Colon (tissue), 2 donors: ENCODE measurements around the gene SNRPD3.
"Not testable (repeated sequence)": the region's sequence is repeated elsewhere in the genome, so short reads cannot be mapped to it uniquely, and the experiment has no call there.

Experiments used
- FAIRE-seq: peaks from 2 replicates; lab custom pipeline; 2012; peaks lifted over from hg19 to GRCh38; lab: Jason Lieb, UNC
- donor health status: control.
- donor health status: control.

SNRPD3 gene

GRCh38 chr22:24592058-24592850 lies 36.5 kb downstream of the SNRPD3 start:
- FAIRE-seq: no peak

DNA sequence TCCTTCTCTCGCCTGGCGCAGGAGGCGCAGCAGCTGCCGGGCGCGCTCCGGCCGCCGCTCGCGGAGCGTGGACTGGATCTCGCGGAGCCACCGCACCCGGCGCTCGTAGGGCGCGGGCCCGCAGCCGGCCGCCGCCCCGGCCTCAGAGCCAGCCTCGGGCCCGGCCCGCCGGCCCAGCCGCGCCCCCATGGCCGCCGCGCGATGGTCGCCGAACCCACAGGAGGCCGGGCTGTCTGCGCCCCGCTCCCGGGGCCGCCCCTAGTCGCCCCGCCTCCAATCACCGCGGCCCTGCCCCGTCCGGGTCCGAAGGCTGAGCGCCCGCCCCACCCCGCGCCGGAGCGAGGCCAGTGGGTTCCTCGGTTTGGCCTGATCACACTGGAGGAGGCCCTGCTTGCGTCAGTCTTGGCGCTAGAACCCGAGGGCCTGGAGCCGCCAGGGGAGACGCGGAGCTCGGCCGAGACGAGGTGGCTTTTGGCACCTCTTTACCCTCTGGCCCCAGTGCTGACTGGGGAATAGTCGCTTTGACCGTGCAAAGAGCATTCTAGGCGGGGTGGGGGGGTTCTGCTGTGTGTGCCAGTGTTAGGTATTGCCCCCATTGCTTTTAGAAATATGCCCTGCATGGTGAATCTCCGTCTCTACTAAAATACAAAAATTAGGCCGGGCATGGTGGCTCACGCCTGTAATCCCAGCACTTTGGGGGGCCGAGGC lies 37.2 kb downstream of the SNRPD3 start, which contains the start of gene LRRC75B:
Gene LRRC75B, minus strand, starts transcription at position 223 of the 708 bp plus-strand sequence. Its CDS starts 34 bp downstream, at position 189.
- no peak for FAIRE-seq

DNA sequence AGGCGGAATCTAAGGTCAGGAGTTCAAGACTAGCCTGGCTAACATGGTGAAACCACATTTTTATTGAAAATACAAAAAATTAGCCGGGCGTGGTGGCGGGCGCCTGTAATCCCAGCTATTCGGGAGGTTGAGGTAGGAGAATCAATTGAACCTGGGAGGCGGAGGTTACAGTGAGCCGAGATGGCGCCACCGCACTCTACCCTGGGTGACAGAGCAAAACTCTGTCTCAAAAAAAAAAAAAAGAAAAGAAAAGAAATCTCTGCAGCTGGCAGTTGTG lies 37.7 kb downstream of the SNRPD3 start:
- not testable (repeated sequence) for FAIRE-seq

DNA sequence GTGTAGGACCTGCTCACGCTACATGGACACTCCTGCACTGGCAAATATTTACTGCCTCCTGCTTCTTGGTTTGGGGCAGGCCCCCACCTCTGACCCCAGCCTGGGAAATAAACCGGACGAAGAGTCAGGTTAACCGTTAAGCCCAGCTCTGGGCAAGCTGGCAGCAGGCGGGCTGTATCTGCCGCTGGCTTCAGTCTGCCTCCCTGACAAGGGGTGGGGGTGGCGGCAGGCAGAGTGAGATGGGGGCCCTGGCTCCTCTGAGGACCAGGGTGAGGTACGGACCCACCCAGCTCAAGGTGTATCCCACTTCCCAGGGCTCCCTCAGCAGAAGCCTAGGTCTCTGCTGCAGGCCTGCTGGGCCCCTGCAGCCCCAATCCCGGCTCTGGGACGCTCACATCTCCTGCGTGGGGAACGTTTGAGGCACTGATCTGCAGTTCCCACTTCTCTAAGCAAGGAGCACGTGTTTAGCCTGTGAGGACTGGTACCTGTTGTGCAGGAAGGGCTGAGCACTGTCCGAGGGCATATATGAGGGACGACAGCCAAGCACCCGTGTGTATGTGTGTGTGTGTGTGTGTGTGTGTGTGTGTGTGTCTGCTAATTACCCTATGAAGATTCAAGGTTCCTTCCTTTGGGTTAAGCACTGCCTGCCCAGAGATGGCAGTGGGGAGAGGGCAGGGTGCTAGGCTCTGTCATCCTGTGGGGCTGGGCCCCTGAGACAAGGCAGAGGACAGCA lies 38.2 kb downstream of the SNRPD3 start:
- no peak for FAIRE-seq

GRCh38 chr22:24594569-24595120 lies 38.8 kb downstream of the SNRPD3 start:
- FAIRE-seq: no peak

GRCh38 chr22:24595228-24595627 lies 39.4 kb downstream of the SNRPD3 start:
- FAIRE-seq: no peak

- FAIRE-seq: no peak
Measured at GRCh38 chr22:24595863-24596262, 40.1 kb downstream of the SNRPD3 start.

DNA sequence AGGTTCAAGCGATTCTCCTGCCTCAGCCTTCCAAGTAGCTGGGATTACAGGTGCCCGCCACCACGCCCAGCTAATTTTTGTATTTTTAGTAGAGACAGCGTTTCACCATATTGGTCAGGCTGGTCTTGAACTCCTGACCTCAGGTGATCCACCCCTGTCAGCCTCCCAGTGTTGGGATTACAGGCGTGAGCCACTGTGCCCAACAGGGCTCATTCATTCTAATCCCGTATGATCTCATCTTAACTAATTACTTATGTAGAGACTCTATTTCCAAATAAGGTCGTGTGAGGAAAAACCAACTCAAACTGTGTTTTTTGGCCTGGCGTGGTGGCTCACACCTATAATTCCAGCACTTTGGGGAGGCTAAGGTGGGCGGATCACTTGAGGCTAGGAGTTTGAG lies 41.3 kb downstream of the SNRPD3 start:
- not testable (repeated sequence) for FAIRE-seq

DNA sequence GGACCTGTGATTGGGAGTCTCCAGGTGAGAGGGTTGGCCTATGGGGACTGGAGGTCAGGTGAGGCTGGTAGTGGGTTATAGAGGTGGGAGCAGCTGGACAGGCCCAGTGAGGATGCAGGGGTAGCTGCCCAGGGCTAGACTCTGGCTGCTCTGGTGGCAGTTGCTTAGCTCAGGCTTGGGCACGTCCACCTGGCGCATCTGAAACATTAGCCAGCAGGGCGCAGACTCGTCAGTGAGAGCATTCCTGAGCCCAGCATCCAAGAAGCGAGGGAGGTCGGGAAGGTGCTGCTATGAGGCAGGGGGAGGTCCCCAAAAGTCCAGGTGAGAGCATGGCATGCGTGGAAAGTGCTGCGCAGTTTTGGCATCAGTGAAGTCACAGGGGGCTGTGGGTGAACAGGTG lies 43.7 kb downstream of the SNRPD3 start:
- no peak for FAIRE-seq

GRCh38 chr22:24599958-24600715 lies 44.3 kb downstream of the SNRPD3 start:
- not testable (repeated sequence) for FAIRE-seq

DNA sequence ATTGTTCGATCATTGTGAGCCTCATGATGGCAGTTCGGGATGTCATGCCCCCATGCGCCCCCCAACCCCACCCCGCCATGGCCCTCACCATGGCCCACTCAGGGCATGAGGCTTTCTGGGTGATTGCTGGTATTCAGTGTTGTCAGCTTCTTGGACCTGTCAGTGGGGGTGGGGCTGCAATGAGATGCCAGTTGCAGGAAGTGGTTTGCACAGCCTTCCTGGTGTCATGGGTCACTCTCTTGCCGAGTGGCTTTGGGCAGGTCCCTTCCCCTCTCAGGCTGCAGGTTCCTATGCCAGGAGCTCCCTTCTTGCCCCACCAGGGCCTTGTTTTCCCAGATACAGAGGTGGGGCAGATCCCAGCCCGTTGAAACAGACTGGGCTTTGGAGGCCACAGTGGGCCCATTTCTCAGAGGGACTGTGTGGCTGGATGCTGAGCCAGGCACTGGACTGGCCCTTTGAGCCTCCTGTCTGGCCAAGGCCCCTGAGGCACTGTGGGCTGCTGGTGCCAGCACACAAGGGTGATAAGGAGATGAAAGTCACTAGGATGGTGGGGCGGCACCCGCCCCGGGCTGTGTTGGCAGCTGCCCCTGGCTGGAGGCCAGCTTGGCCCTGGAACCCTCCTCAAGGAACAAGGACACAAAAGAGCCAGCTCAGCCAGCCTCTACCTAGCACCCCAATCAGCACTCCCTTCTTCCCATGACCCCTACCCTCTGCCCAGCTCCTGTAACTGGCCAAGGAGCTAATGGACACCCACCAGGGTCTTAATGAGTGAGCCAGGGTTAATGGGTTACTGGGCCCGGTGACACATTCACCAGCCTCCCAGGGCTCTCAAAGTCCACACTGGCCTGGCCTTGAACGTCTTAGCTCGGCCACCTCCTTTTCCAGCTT lies 45.7 kb downstream of the SNRPD3 start:
- no peak for FAIRE-seq

- FAIRE-seq: not testable (repeated sequence)
Measured at GRCh38 chr22:24602105-24602749, 46.4 kb downstream of the SNRPD3 start.

GRCh38 chr22:24602847-24603769 lies 47.3 kb downstream of the SNRPD3 start, which contains the start of gene GGT1:
TSS of gene GGT1 (plus strand) at chr22:24603193. CDS start at chr22:24611082, 7,889 bp downstream.
- FAIRE-seq: not testable (repeated sequence)

GRCh38 chr22:24603770-24604629 lies 48.2 kb downstream of the SNRPD3 start:
- not testable (repeated sequence) for FAIRE-seq

GRCh38 chr22:24606340-24606739 lies 50.5 kb downstream of the SNRPD3 start:
- not testable (repeated sequence) for FAIRE-seq

DNA sequence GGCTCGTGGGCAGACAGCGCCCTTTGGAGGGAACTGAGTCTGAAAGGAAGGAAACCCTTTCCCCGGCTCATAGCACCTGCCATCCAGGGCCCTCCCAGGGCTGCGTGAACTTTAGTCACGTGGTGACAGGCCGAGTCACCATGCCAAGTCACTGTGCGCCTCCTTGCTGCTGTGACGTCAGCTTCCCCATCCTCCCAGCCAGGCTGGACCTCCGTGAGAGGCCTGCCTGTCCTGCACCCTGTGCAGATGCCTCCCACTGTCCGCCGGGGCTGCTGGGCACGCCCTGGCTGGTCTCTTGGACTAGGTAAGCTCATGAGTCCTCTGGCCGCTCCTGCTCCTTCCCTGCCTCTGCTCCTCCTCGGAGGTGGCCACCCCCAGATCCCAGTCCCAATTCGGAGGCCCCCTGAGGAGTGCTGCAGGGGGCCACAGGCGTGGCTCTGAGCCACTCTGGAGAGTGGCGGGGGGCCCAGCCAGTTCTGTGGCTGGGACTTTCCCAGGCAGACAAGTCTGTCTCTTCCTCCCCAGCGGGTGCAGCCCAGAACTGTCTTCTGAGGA lies 51.7 kb downstream of the SNRPD3 start:
- not testable (repeated sequence) for FAIRE-seq

- FAIRE-seq: not testable (repeated sequence)
Measured at GRCh38 chr22:24608327-24608726, 52.5 kb downstream of the SNRPD3 start.

- FAIRE-seq: not testable (repeated sequence)
Measured at GRCh38 chr22:24609888-24610287, 54.1 kb downstream of the SNRPD3 start.
